NCI-H1105 (cell line): ENCODE results near the gene TRAPPC1.
A peak's percentile ranks its signal among the peaks of the same experiment; 100 is the strongest.
"Not testable (repeated sequence)": the region's sequence is repeated elsewhere in the genome, so short reads cannot be mapped to it uniquely, and the experiment has no call there.

Experiments
- DNase-seq: peaks from one replicate; lab custom pipeline; 2025; lab: John Stamatoyannopoulos, UW

TRAPPC1 gene

GRCh38 chr17:7931709-7932482 lies at the start of gene TRAPPC1, which contains the start of gene CNTROB:
TSS of gene TRAPPC1 (minus strand) at chr17:7931946. CDS start at chr17:7931829, 117 bp downstream.
TSS of gene CNTROB (plus strand) at chr17:7932206. CDS start at chr17:7933080, 874 bp downstream.
- DNase-seq, result peak; percentile 100

GRCh38 chr17:7977805-7978204 lies 46.1 kb upstream of the TRAPPC1 start:
- DNase-seq, result no peak

- no peak for DNase-seq
Observed at GRCh38 chr17:7977039-7977438, 45.3 kb upstream of the TRAPPC1 start.

GRCh38 chr17:7974638-7975131 lies 42.9 kb upstream of the TRAPPC1 start:
- DNase-seq, result no peak

GRCh38 chr17:7972131-7972785 lies 40.5 kb upstream of the TRAPPC1 start:
- no peak for DNase-seq

GRCh38 chr17:7971651-7972050 lies 39.9 kb upstream of the TRAPPC1 start:
- DNase-seq, result no peak

GRCh38 chr17:7969433-7969832 lies 37.7 kb upstream of the TRAPPC1 start:
- no peak for DNase-seq

- no peak for DNase-seq
Observed at GRCh38 chr17:7967751-7968150, 36.0 kb upstream of the TRAPPC1 start.

- DNase-seq, result no peak
Observed at GRCh38 chr17:7961421-7961820, 29.7 kb upstream of the TRAPPC1 start.

GRCh38 chr17:7959503-7960253 lies 27.9 kb upstream of the TRAPPC1 start:
- no peak for DNase-seq

- no peak for DNase-seq
Observed at GRCh38 chr17:7956228-7956965, 24.7 kb upstream of the TRAPPC1 start.

- no peak for DNase-seq
Observed at GRCh38 chr17:7955414-7956227, 23.9 kb upstream of the TRAPPC1 start.

GRCh38 chr17:7953266-7953665 lies 21.5 kb upstream of the TRAPPC1 start:
- not testable (repeated sequence) for DNase-seq

- DNase-seq, result no peak
Observed at GRCh38 chr17:7951143-7951792, 19.5 kb upstream of the TRAPPC1 start.

GRCh38 chr17:7950578-7950977 lies 18.8 kb upstream of the TRAPPC1 start:
- DNase-seq, result no peak

GRCh38 chr17:7947651-7948050 lies 15.9 kb upstream of the TRAPPC1 start:
- DNase-seq, result no peak

GRCh38 chr17:7946441-7946840 lies 14.7 kb upstream of the TRAPPC1 start:
- DNase-seq, result no peak

GRCh38 chr17:7945651-7946050 lies 13.9 kb upstream of the TRAPPC1 start:
- no peak for DNase-seq

GRCh38 chr17:7944326-7944725 lies 12.6 kb upstream of the TRAPPC1 start:
- no peak for DNase-seq

- DNase-seq, result no peak
Observed at GRCh38 chr17:7943291-7943690, 11.5 kb upstream of the TRAPPC1 start.
